K562 (cell line): ENCODE data around the gene IFNGR1. TPM values are rescaled to one million over a fixed set of nuclear protein-coding genes. Genes with fewer than 3 reads are reported as not detected.
A peak's percentile ranks its signal among the peaks of the same experiment; 100 is the strongest.

Experiments used
- ATAC-seq: fragments of 200-7000 bp; cut with Tn5 transposase; 3 replicates; pipeline ENCODE4 v1.9.1; 2020; ENCODE audit warnings: moderate library complexity
- BruUV-seq: library from RNA; stranded (reverse); fragments of 400-500 nt; replicated peaks from 2 replicates; lab custom pipeline; 2021; lab: Mats Ljungman, UMichigan
- CTCF ChIA-PET: fragments of 300-600 bp; formaldehyde crosslinking; extraction: SDS; loops from one replicate; lab custom pipeline; 2021; ENCODE audit warnings: low intra/inter-chr PET ratio; lab: Yijun Ruan, JAX
- POLR2A ChIA-PET: fragments of 300-600, 350-650 bp; sonication (Branson Sonifier 250); formaldehyde crosslinking; extraction: SDS; loops from one replicate; lab custom pipeline; 2021; ENCODE audit warnings: antibody characterized with exemption, inconsistent platforms; lab: Yijun Ruan, JAX
- DNase-seq, 4 experiments: peaks; one replicate each; pipeline versions ENCODE4 v3.0.0 to v3.0.0-alpha.2; 2011 to 2018; ENCODE audit warnings: low spot score in 3 of 4, mixed read lengths in 3 of 4; ENCODE audit errors: extremely low read depth in 1 of 4
- FAIRE-seq: peaks from 2 replicates; lab custom pipeline; 2011; peaks lifted over from hg19 to GRCh38; lab: Jason Lieb, UNC
- H2AFZ ChIP-seq: 2 replicates; pipeline ENCODE4 v1.6.0; 2011; ENCODE audit warnings: low read depth, low read length, control low read depth, inconsistent platforms
- H3K27ac ChIP-seq: fragments of 200-600 bp; 3 replicates; pipeline ENCODE4 v1.8.0; 2011; ENCODE audit warnings: low read depth, mild to moderate bottlenecking, control low read depth, inconsistent platforms, low read length, moderate library complexity, mixed read lengths; ENCODE audit errors: extremely low read depth
- H3K27me3 ChIP-seq, 2 experiments: fragments of 300-600 bp in 1 of 2; 2 replicates in 1 of 2; 3 replicates in 1 of 2; pipeline versions ENCODE4 v1.6.0 to v1.8.0; 2011; ENCODE audit warnings: inconsistent platforms in 2 of 2, low read length in 2 of 2, mild to moderate bottlenecking in 1 of 2, mixed read lengths in 1 of 2, moderate library complexity in 1 of 2; ENCODE audit not compliant: control insufficient read depth in 2 of 2, insufficient read depth in 2 of 2
- H3K36me3 ChIP-seq: fragments of 300-600 bp; 3 replicates; pipeline ENCODE4 v1.8.0; 2011; ENCODE audit warnings: mild to moderate bottlenecking, low read length, inconsistent platforms; ENCODE audit not compliant: control insufficient read depth, insufficient read depth
- H3K4me1 ChIP-seq, 2 experiments: fragments of 200-600 bp in 1 of 2; replicated peaks in 1 of 2; 2 replicates in 1 of 2; 3 replicates in 1 of 2; pipeline versions ENCODE4 v1.5.1 to v1.8.0; 2011; ENCODE audit warnings: inconsistent platforms in 2 of 2, low read length in 2 of 2, mild to moderate bottlenecking in 1 of 2, mixed read lengths in 1 of 2, moderate library complexity in 1 of 2; ENCODE audit not compliant: control insufficient read depth in 2 of 2, insufficient read depth in 2 of 2
- H3K4me2 ChIP-seq: 2 replicates; pipeline ENCODE4 v1.6.1; 2011; ENCODE audit warnings: low read length, control low read depth, inconsistent platforms, mixed read lengths; ENCODE audit not compliant: insufficient read depth
- H3K4me3 ChIP-seq: fragments of 200-600 bp; sonication (generic), shearing (Covaris generic); 2 replicates; pipeline ENCODE4 v1.5.1; 2016; ENCODE audit warnings: control low read depth, inconsistent platforms
- H3K79me2 ChIP-seq: fragments of 200-600 bp; 3 replicates; pipeline ENCODE4 v1.8.0; 2011; ENCODE audit warnings: low read length, inconsistent platforms; ENCODE audit not compliant: control insufficient read depth, insufficient read depth
- H3K9ac ChIP-seq, 2 experiments: 2 replicates each; pipeline versions ENCODE4 v1.6.0 to v1.6.1; 2011; ENCODE audit warnings: low read depth in 2 of 2, low read length in 2 of 2, control low read depth in 1 of 2, inconsistent platforms in 1 of 2, mild to moderate bottlenecking in 1 of 2, mixed read lengths in 1 of 2; ENCODE audit not compliant: insufficient read depth in 1 of 2
- H3K9me1 ChIP-seq: one replicate; pipeline ENCODE4 v1.6.0; 2011; ENCODE audit warnings: inconsistent platforms, mild to moderate bottlenecking, low read length, moderate library complexity; ENCODE audit not compliant: control insufficient read depth, insufficient read depth
- H3K9me3 ChIP-seq: replicated peaks from 2 replicates; pipeline ENCODE4 v1.5.1; 2011; ENCODE audit warnings: low read depth, low read length, inconsistent platforms; ENCODE audit not compliant: control insufficient read depth, insufficient read depth
- H4K20me1 ChIP-seq: replicated peaks from 2 replicates; pipeline ENCODE4 v1.6.1; 2011; ENCODE audit warnings: low read length, inconsistent platforms, mixed read lengths; ENCODE audit not compliant: control insufficient read depth, insufficient read depth
- ADNP ChIP-seq: fragments of 200-800 bp; sonication (Bioruptor generic); IDR thresholded peaks from 2 replicates; pipeline ENCODE4 v1.6.1; 2016; ENCODE audit warnings: missing genetic modification characterization, missing compliant biosample characterization
- GABPB1 ChIP-seq: sonication (generic); formaldehyde crosslinking; IDR thresholded peaks from 2 replicates; pipeline ENCODE4 v1.8.0; 2022; ENCODE audit warnings: mild to moderate bottlenecking, missing genetic modification reagents
- HDAC2 ChIP-seq: fragments of 450-650 bp; IDR thresholded peaks from 2 replicates; pipeline ENCODE4 v1.6.1; 2016; ENCODE audit warnings: mild to moderate bottlenecking
- NFE2 ChIP-seq: IDR thresholded peaks from 2 replicates; pipeline ENCODE4 v1.6.1; 2014; ENCODE audit warnings: antibody characterized with exemption, low read depth
- PRDM10 ChIP-seq: fragments of 450-650 bp; IDR thresholded peaks from 2 replicates; pipeline ENCODE4 v1.6.1; 2018; ENCODE audit not compliant: partially characterized antibody
- STAT5B ChIP-seq: fragments of 250-450 bp; sonication (Bioruptor Pico); IDR thresholded peaks from 2 replicates; pipeline ENCODE4 v1.8.0; 2021; ENCODE audit warnings: mild to moderate bottlenecking, inconsistent platforms
- ZNF507 ChIP-seq: conservative IDR thresholded peaks from 2 replicates; pipeline ENCODE4 v1.6.1; 2017; ENCODE audit warnings: missing genetic modification characterization, missing compliant biosample characterization
- WGBS: fragments of 100-300 bp; shearing (Covaris generic); methylation state at CpG from one replicate; pipeline ENCODE4 v1.1.6; 2016; ENCODE audit warnings: low coverage, mixed read lengths; ENCODE audit not compliant: insufficient coverage; ENCODE audit errors: missing lambda C conversion rate; 5-methylcytosine and 5-hydroxymethylcytosine counted together
- in situ Hi-C: fragments of 300-500 bp; cut with MboI; formaldehyde crosslinking; loops from 4 replicates; pipeline ENCODE4 v1.15.0; 2018; ENCODE audit warnings: inconsistent platforms, mixed read lengths
- intact Hi-C: fragments of 100-400 bp; cut with micrococcal nuclease; formaldehyde crosslinking; loops from 2 replicates; pipeline ENCODE4 v1.14.2; 2022
- polyA plus RNA-seq, 8 experiments: library from polyadenylated mRNA; depleted of rRNA in 4 of 8; stranded (reverse) in 5 of 8; unstranded in 3 of 8; fragments of >200 nt; fragmentation: Nextera tagmentation in 2 of 8; fragmentation: Illumina TruSeq in 1 of 8; extraction: Ambion mirVana in 2 of 8; extraction: Trizol in 1 of 8; gene quantifications; 2 replicates each; pipeline versions ENCODE4 v1.2.1 to v1.2.3, GENCODE V29; 2011 to 2014; ENCODE audit warnings: inconsistent platforms in 1 of 8, missing spikeins in 1 of 8
- total RNA-seq, 7 experiments: library from RNA; depleted of rRNA in 6 of 7; stranded (reverse); fragments of >200 nt in 6 of 7; fragmentation: Illumina TruSeq in 2 of 7; extraction: Trizol in 2 of 7; gene quantifications; 2 replicates each; pipeline versions ENCODE4 v1.2.1 to v1.2.3, GENCODE V29; 2011 to 2021; ENCODE audit warnings: low replicate concordance in 1 of 7

IFNGR1 gene
- total and polyA plus RNA-seq, 9 of the 15 experiments (the other 6 are each of a cell fraction or from before 2014, with no cell fraction given), result 14.7 to 47.0 (median 26.7) TPM

- Histone ChIP-seq H3K79me2 (no peaks in the 10 kb centered on the region), H4K20me1 (no peaks in the 10 kb centered on the region), H3K9me1 (no peaks in the 10 kb centered on the region), H3K4me3 (no peak overlapping the region), H2AFZ (no peak overlapping the region), H3K9me3 (no peaks in the 10 kb centered on the region), H3K27me3 (no peaks in the 10 kb centered on the region), H3K9ac (no peak overlapping the region), H3K27ac (no peak overlapping the region), H3K4me1 (no peaks in the 10 kb centered on the region), H3K4me2 (no peak overlapping the region), H3K36me3 (peaks cover 58% of the 10 kb centered on the region)
- DNase-seq, result no peak
- intact Hi-C loops (no loop called here), in situ Hi-C loops (no loop called here)
- no TSS peak for BruUV-seq
- ChIA-PET POLR2A (no interaction called here), CTCF (no interaction called here)
- no peak for ATAC-seq
- no peak for TF ChIP-seq HDAC2
- no peak for TF ChIP-seq NFE2
- TF ChIP-seq ADNP (tag), result no peak
- TF ChIP-seq STAT5B (CRISPR knock-in tag), result no peak
- TF ChIP-seq GABPB1 (CRISPR knock-in tag), result no peak
- TF ChIP-seq PRDM10, result no peak
- 0 out of 2 replicates have a peak, but pooled peaks have one; percentile 8 for TF ChIP-seq ZNF507 (tag)
- 92% methylated on average over 2 of the region's 2 CpGs for WGBS
- no peak for FAIRE-seq
Measured at GRCh38 chr6:137203256-137203655, 15.9 kb downstream of the IFNGR1 start.
